ENCODE results near the gene IMP4.
A peak's percentile ranks its signal among the peaks of the same experiment; 100 is the strongest.

The IMP4 gene

GRCh38 chr2:130378898-130379214 is 36.2 kb downstream of the IMP4 start:
- no peak for DNase-seq

GRCh38 chr2:130380096-130380934 is 37.6 kb downstream of the IMP4 start:
- DNase-seq, result no peak

- DNase-seq, result no peak
Measured at GRCh38 chr2:130381145-130381544, 38.4 kb downstream of the IMP4 start.

- no peak for DNase-seq
Measured at GRCh38 chr2:130381619-130382018, 38.9 kb downstream of the IMP4 start.

GRCh38 chr2:130382313-130382917 is 39.7 kb downstream of the IMP4 start:
- no peak for DNase-seq

GRCh38 chr2:130385709-130386108 is 43.0 kb downstream of the IMP4 start:
- no peak for DNase-seq

GRCh38 chr2:130387071-130387400 is 44.3 kb downstream of the IMP4 start:
- no peak for DNase-seq

GRCh38 chr2:130387804-130388203 is 45.1 kb downstream of the IMP4 start:
- no peak for DNase-seq

GRCh38 chr2:130388221-130388907 is 45.7 kb downstream of the IMP4 start:
- no peak for DNase-seq

GRCh38 chr2:130389358-130389757 is 46.7 kb downstream of the IMP4 start:
- no peak for DNase-seq

- no peak for DNase-seq
Measured at GRCh38 chr2:130389783-130390182, 47.1 kb downstream of the IMP4 start.

- no peak for DNase-seq
Measured at GRCh38 chr2:130390460-130391057, 47.9 kb downstream of the IMP4 start.

GRCh38 chr2:130391058-130391871 is 48.6 kb downstream of the IMP4 start:
- DNase-seq, result peak in 1 of 2 experiments; percentile 61

- DNase-seq, result no peak
Measured at GRCh38 chr2:130391872-130392670, 49.4 kb downstream of the IMP4 start.

- no peak for DNase-seq
Measured at GRCh38 chr2:130393318-130393910, 50.7 kb downstream of the IMP4 start.
